Measurements from ENCODE around the gene RHBDL1.
A peak's percentile ranks its signal among the peaks of the same experiment; 100 is the strongest.

Gene RHBDL1

DNA sequence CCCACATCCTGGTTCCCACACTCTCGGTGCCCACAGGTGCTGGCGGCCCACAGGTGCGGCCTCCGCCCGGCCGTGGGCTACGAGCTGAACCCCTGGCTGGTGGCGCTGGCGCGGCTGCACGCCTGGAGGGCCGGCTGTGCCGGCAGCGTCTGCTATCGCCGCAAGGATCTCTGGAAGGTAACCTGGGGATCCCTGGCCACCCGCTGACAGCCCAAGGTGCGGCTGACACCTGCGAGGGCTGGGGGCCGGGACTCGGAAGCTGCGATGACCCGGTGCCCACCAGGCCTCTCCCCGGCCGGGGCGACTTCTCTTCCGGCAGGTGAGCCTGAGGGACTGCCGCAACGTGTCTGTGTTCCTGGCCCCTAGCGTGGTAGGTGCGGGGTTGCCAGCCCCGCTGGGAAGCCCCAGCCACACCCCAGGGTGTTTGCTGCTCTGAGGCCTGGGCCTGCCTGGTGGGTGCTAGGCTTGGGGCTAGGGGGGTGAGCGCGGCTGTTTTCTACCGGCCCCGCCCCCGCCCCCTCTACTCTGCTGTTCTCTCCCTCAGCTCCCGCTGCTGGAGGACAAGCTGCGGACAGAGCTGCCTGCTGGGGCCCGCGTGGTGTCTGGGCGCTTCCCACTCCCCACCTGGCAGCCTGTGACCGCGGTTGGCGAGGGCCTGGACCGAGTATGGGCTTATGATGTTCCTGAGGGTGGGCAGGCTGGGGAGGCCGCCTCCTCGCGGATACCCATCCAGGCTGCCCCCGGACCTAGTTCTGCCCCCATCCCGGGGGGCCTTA lies 46.5 kb downstream of the RHBDL1 start:
- no peak for DNase-seq

DNA sequence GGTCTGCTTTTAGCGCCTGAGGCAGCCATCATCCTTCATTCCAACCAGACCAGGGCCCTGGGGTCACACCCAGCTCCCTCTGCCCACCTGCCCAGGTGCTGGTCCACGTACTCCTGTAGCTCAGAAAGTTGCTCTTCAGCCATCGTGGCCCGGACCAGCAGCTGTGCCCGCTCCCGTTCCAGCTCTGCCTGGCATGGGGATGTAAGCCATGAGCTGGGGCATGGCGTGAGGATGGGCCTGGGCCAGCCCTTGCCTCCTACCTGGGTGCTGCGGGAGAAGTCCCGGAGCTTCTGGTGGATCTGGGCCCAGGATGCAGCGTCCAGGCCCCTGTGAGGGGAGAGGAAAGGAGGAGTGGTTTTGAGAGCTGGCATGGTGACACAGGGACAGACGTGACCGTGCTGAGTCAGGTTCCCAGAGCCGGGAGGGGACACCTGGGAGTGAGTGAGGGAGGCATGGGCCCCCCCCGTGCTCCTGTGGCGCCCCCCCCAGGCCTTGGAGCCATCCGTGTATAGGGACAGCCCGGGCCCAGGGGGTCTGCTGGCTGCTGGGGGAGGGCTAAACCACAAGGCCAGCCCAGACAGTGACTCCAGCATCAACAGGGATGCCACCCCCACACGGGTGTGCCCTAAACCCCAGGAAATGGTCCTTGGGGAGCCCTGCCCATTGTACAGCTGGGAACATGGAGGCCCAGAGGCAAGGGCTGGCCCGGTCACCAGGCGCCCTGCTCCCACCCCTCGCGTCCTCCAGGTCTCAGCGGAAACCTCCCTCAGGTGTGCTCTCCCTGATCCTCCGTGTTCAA lies 47.6 kb downstream of the RHBDL1 start:
- DNase-seq, result no peak

- DNase-seq, result no peak
Measured at GRCh38 chr16:723695-724094, 48.2 kb downstream of the RHBDL1 start.

GRCh38 chr16:724188-725040 lies 48.9 kb downstream of the RHBDL1 start:
- DNase-seq, result no peak

DNA sequence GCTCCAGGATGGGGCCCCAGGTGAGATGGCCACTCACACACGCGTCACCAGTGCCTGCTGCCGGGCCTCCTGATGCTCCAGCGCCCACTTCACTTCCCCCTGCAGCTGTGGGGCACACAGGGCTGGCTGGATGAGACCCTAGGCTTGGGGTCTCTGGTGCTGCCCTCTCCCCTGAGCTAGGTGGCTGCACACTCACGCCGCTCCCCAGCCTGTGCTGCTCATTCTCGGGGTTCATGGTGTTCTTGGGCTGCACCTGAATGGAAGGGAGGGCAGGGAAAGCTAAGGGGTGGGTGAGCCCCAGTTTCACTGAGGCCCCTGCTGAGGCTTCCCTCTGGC lies 49.5 kb downstream of the RHBDL1 start:
- DNase-seq, result no peak

GRCh38 chr16:725463-726187 lies 50.2 kb downstream of the RHBDL1 start:
- no peak for DNase-seq

DNA sequence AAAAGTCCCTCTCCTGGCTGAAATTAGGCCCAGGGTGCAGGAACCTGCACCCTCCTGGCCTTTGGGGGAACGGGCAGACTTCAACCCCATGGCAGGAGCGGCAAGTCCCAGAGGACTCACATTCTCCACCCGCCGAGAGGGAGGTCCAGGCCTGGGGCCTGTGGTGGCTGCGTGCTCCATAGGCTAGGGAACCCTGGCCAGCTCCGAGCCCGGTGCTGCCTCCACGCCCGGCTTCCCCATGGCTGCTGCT lies 50.6 kb downstream of the RHBDL1 start:
- DNase-seq, result no peak

DNA sequence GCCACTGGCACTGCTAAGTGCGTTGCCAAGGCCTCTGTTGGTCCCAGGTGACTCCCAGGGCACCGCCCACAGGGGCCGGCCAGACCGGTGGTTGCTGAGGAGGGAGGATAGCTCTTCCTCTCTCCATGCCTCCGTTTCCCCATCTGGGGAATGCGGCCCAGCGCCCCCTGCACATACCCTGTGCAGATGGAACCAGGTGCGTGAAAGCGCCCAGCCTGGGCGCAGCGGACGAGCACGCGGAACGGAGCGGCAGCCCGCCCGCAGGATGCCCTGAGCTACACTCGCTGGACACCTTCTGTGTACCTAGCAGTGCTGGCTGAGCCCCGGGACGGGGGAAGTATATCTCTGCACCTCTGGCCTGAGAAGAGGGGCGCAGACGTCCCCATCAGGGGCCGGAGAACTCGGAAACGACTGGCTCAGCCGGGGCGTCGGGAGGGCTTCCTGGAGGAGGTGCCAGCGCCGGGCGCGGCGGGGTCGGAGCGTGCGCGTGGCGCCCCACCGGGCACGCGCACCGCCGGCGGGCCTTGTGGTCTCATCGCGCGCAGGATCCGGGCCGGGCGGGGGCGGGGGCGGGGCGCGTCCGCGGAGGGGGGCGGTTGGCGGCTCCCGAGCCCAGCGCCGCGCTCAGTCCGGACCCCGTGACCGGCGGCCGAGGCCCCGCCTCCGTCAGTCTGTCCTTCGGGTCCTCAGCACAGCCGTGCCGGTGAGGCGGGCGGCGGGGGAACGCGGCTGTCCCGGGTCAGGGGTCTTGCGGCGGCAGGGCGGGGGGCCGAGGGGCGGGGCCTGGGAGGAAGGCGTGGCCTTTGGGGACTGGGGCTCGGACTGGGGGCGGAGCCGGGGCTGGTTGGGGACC lies 51.2 kb downstream of the RHBDL1 start, which contains the start of the genes CCDC78 and HAGHL:
Gene CCDC78 (minus strand): TSS at position 6 of the 853 bp plus-strand sequence. CDS start 76 bp downstream, outside the sequence.
Gene HAGHL (plus strand): TSS at position 669 of the 853 bp plus-strand sequence. CDS start 404 bp downstream, outside the sequence.
- DNase-seq, result peak; percentile 60

DNA sequence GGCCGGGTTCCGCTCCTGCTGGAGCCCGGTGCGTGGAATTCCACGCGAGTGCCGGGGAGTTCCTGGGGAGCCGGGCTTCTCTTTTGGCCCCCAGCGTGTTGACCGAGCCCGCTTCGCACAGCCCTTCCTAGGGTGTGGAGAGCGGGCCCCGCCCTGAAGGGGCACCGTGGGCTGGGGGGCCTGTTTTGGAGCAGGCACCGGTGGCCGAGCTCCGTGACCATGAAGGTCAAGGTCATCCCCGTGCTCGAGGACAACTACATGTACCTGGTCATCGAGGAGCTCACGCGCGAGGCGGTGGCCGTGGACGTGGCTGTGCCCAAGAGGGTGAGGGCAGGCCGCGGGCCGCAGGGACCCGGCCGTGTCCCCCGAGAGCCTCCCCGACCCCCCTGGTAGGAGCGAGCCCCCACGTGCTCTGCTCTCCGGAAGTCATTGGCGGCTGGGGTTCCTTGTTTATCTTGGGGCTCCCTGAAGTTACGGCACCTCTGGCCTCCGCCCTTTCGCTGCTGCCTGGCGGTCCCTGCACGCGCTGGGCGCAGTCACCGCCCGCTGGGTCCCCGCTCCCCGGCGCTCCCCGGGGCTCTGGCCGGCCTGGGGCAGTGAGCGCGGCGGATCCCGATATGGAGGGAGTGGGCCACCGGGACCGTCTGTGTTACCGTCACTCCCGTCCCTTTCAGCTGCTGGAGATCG lies 52.0 kb downstream of the RHBDL1 start:
- DNase-seq, result no peak

All from activated naive CD4-positive, alpha-beta T cell treated with anti-CD3 and anti-CD28 coated beads, Interleukin-2, amount 50 U/mL, for 16 hours (primary cell).